ENCODE results near the gene RAPH1.

- TF ChIP-seq CTCF (optimal IDR thresholded peaks at IDR 0.05 in 1 of 3, IDR thresholded peaks at IDR 0.05 in 1 of 3, conservative IDR thresholded peaks at IDR 0.05 in 1 of 3; ENCODE audit: extremely low read depth in 1 of 3, insufficient read depth in 2 of 3, low read length in 3 of 3) (no peak), EZH2 (IDR thresholded peaks at IDR 0.05; ENCODE audit: low read length) (no peak)
These were observed 34.1 kb downstream of the RAPH1 start for GRCh38 chr2:203500951-203501350.
